Measurements from ENCODE around the gene EEPD1. TPM values are rescaled to one million over a fixed set of nuclear protein-coding genes. Genes with fewer than 3 reads are reported as not detected.

The EEPD1 gene
- total RNA-seq, 1 experiment from 2014 or later: 5.0 TPM

GRCh38 chr7:36204929-36205635 lies 52.0 kb downstream of the EEPD1 start:
- Histone ChIP-seq H3K14ac (ENCODE audit: insufficient read depth, low read length) (no peak overlapping the region), H3T11ph (ENCODE audit: low read length) (no peak overlapping the region), H3K18ac (ENCODE audit: insufficient read length, low read depth, low read length) (no peak overlapping the region), H3K9ac (ENCODE audit: extremely low read depth, insufficient read length, low read length) (no peak overlapping the region), H2AFZ (ENCODE audit: low read length) (no peak overlapping the region), H3K27me3 (ENCODE audit: insufficient read depth, low read length) (no peaks in the 10 kb centered on the region), H3K4me1 (ENCODE audit: insufficient read depth, low read length) (peaks cover 4% of the 10 kb centered on the region; the same call in 1 of the 2 replicates), H3K79me2 (ENCODE audit: insufficient read depth, low read length) (no peaks in the 10 kb centered on the region), H2BK20ac (ENCODE audit: low read depth, low read length, poor library complexity, severe bottlenecking) (no peak overlapping the region), H2BK5ac (ENCODE audit: insufficient read length, low read length) (no peak overlapping the region), H4K20me1 (ENCODE audit: control insufficient read depth, insufficient read depth, insufficient read length) (no peaks in the 10 kb centered on the region), H2BK12ac (ENCODE audit: insufficient read length, low read depth, low read length) (no peak overlapping the region), H4K8ac (replicated peaks; ENCODE audit: insufficient read length, low read depth, low read length) (no peak overlapping the region), H3K56ac (ENCODE audit: insufficient read length, low read depth, low read length) (no peak overlapping the region), H2AK5ac (ENCODE audit: insufficient read length, low read length) (no peak overlapping the region), H3K27ac (ENCODE audit: insufficient read length, low read depth, low read length) (no peak overlapping the region), H3K9me3 (ENCODE audit: control insufficient read depth, low read depth, low read length) (no peaks in the 10 kb centered on the region), H2BK120ac (ENCODE audit: low read depth, low read length, poor library complexity, severe bottlenecking) (no peak overlapping the region), H3K23me2 (ENCODE audit: insufficient read length, low read depth, low read length, poor library complexity, severe bottlenecking) (no peaks in the 10 kb centered on the region), H3K4ac (ENCODE audit: low read depth, low read length) (no peak overlapping the region), H4K5ac (ENCODE audit: insufficient read length, low read depth, low read length) (no peak overlapping the region), H3K79me1 (ENCODE audit: insufficient read depth, low read depth, low read length, poor library complexity, severe bottlenecking) (no peaks in the 10 kb centered on the region), H3K23ac (ENCODE audit: insufficient read length, low read depth, low read length) (no peak overlapping the region), H3K4me2 (ENCODE audit: insufficient read depth, insufficient read length, low read length) (no peak overlapping the region), H2BK15ac (ENCODE audit: low read depth, low read length) (no peak overlapping the region), H4K91ac (ENCODE audit: insufficient read length, low read depth, low read length) (no peak overlapping the region)
- no peak for DNase-seq
- H3K36me3 Mint-ChIP-seq (ENCODE audit: insufficient read depth in 1 of 3, low read depth in 3 of 3): no peaks in the 10 kb centered on the region
- no peaks in the 10 kb centered on the region for H3K9me3 Mint-ChIP-seq
- peak overlapping the region in 2 of 3 experiments; percentile 42 to 86; a peak in 4 of 7 replicates for H3K27ac Mint-ChIP-seq
- no peaks in the 10 kb centered on the region for H3K27me3 Mint-ChIP-seq (ENCODE audit: low read depth)
- H3K4me3 Mint-ChIP-seq: no peak overlapping the region
- no CpG with 5 or more reads among the region's 6 CpGs for WGBS (ENCODE audit: extremely low coverage, insufficient read length, low lambda C conversion rate)
- H3K4me1 Mint-ChIP-seq: peaks cover 36 to 41% of the 10 kb centered on the region in 2 experiments
- no peak for TF ChIP-seq CTCF (conservative IDR thresholded peaks at IDR 0.05)

Data from H9 (cell line).